ENCODE measurements around the gene MRPL11. TPM values are rescaled to one million over a fixed set of nuclear protein-coding genes. Genes with fewer than 3 reads are reported as not detected.
A peak's percentile ranks its signal among the peaks of the same experiment; 100 is the strongest.
"Not testable (repeated sequence)": the region's sequence is repeated elsewhere in the genome, so short reads cannot be mapped to it uniquely, and the experiment has no call there.

MRPL11 gene
- total RNA-seq, 1 experiment from 2014 or later: 69.6 TPM

GRCh38 chr11:66451663-66452062 lies 13.0 kb upstream of the MRPL11 start:
- Histone ChIP-seq H2AFZ (ENCODE audit: low read length) (no peak overlapping the region), H3K4me1 (ENCODE audit: low read length) (peaks cover 6% of the 10 kb centered on the region)

GRCh38 chr11:66450560-66450959 lies 11.9 kb upstream of the MRPL11 start:
- H3K27ac ChIP-seq (ENCODE audit: low read length): no peak overlapping the region
- H3K9me3 ChIP-seq (ENCODE audit: low read length): no peaks in the 10 kb centered on the region
- H4K20me1 ChIP-seq (ENCODE audit: insufficient read depth, low read depth, low read length): no peaks in the 10 kb centered on the region
- H3K36me3 ChIP-seq (ENCODE audit: insufficient read depth, low read length): no peaks in the 10 kb centered on the region
- H3K9ac ChIP-seq (ENCODE audit: low read length): no peak overlapping the region
- peaks cover 8% of the 10 kb centered on the region for H3K4me1 ChIP-seq (ENCODE audit: low read length)
- DNase-seq: peak; percentile 29
- H3K9me2 ChIP-seq (replicated peaks; ENCODE audit: insufficient read depth, low read length): no peaks in the 10 kb centered on the region
- H3K4me3 ChIP-seq (ENCODE audit: low read length): no peak overlapping the region
- H2AFZ ChIP-seq (ENCODE audit: low read length): no peak overlapping the region
- H3K79me2 ChIP-seq (ENCODE audit: low read length): no peaks in the 10 kb centered on the region
- H3K27me3 ChIP-seq (ENCODE audit: low read length): no peaks in the 10 kb centered on the region
- H3K4me2 ChIP-seq (ENCODE audit: low read depth, low read length, poor library complexity, severe bottlenecking): no peak overlapping the region

More at GRCh38 chr11:66451663-66452062, 13.0 kb upstream of the MRPL11 start:
- no peaks in the 10 kb centered on the region for H3K9me3 ChIP-seq (ENCODE audit: low read length)
- H3K27ac ChIP-seq (ENCODE audit: low read length): no peak overlapping the region
- H3K36me3 ChIP-seq (ENCODE audit: insufficient read depth, low read length): no peaks in the 10 kb centered on the region
- H4K20me1 ChIP-seq (ENCODE audit: insufficient read depth, low read depth, low read length): no peaks in the 10 kb centered on the region
- H3K79me2 ChIP-seq (ENCODE audit: low read length): no peaks in the 10 kb centered on the region
- H3K9ac ChIP-seq (ENCODE audit: low read length): no peak overlapping the region
- H3K9me2 ChIP-seq (replicated peaks; ENCODE audit: insufficient read depth, low read length): no peaks in the 10 kb centered on the region
- H3K4me3 ChIP-seq (ENCODE audit: low read length): no peak overlapping the region
- H3K27me3 ChIP-seq (ENCODE audit: low read length): no peaks in the 10 kb centered on the region
- peak; percentile 33 for DNase-seq
- no peak overlapping the region for H3K4me2 ChIP-seq (ENCODE audit: low read depth, low read length, poor library complexity, severe bottlenecking)

GRCh38 chr11:66448523-66448922 lies 9.9 kb upstream of the MRPL11 start:
- H3K9me3 ChIP-seq (ENCODE audit: low read length): no peaks in the 10 kb centered on the region
- H3K9ac ChIP-seq (ENCODE audit: low read length): no peak overlapping the region
- peaks cover 8% of the 10 kb centered on the region for H3K4me1 ChIP-seq (ENCODE audit: low read length)
- DNase-seq: peak; percentile 41
- H3K36me3 ChIP-seq (ENCODE audit: insufficient read depth, low read length): no peaks in the 10 kb centered on the region
- no peak overlapping the region for H3K27ac ChIP-seq (ENCODE audit: low read length)
- no peaks in the 10 kb centered on the region for H4K20me1 ChIP-seq (ENCODE audit: insufficient read depth, low read depth, low read length)
- no peak overlapping the region for H3K4me3 ChIP-seq (ENCODE audit: low read length)
- H2AFZ ChIP-seq (ENCODE audit: low read length): no peak overlapping the region
- no peak overlapping the region for H3K4me2 ChIP-seq (ENCODE audit: low read depth, low read length, poor library complexity, severe bottlenecking)
- H3K79me2 ChIP-seq (ENCODE audit: low read length): no peaks in the 10 kb centered on the region
- H3K9me2 ChIP-seq (replicated peaks; ENCODE audit: insufficient read depth, low read length): no peaks in the 10 kb centered on the region
- H3K27me3 ChIP-seq (ENCODE audit: low read length): no peaks in the 10 kb centered on the region

- peak; percentile 35 for DNase-seq
- Histone ChIP-seq H3K27me3 (ENCODE audit: low read length) (no peaks in the 10 kb centered on the region), H3K4me1 (ENCODE audit: low read length) (peaks cover 8% of the 10 kb centered on the region), H3K27ac (ENCODE audit: low read length) (no peak overlapping the region), H3K9me2 (replicated peaks; ENCODE audit: insufficient read depth, low read length) (no peaks in the 10 kb centered on the region), H3K4me2 (ENCODE audit: low read depth, low read length, poor library complexity, severe bottlenecking) (no peak overlapping the region), H3K9me3 (ENCODE audit: low read length) (no peaks in the 10 kb centered on the region), H3K36me3 (ENCODE audit: insufficient read depth, low read length) (no peaks in the 10 kb centered on the region), H4K20me1 (ENCODE audit: insufficient read depth, low read depth, low read length) (no peaks in the 10 kb centered on the region), H3K79me2 (ENCODE audit: low read length) (no peaks in the 10 kb centered on the region), H2AFZ (ENCODE audit: low read length) (no peak overlapping the region), H3K4me3 (ENCODE audit: low read length) (no peak overlapping the region), H3K9ac (ENCODE audit: low read length) (no peak overlapping the region)
Measured at GRCh38 chr11:66447012-66447411, 8.4 kb upstream of the MRPL11 start.

- Histone ChIP-seq H4K20me1 (ENCODE audit: insufficient read depth, low read depth, low read length) (no peaks in the 10 kb centered on the region), H3K36me3 (ENCODE audit: insufficient read depth, low read length) (no peaks in the 10 kb centered on the region), H3K27ac (ENCODE audit: low read length) (no peak overlapping the region), H3K79me2 (ENCODE audit: low read length) (no peaks in the 10 kb centered on the region; the same call in 1 of the 2 replicates), H3K9me3 (ENCODE audit: low read length) (no peaks in the 10 kb centered on the region), H3K27me3 (ENCODE audit: low read length) (no peaks in the 10 kb centered on the region), H3K9me2 (replicated peaks; ENCODE audit: insufficient read depth, low read length) (no peaks in the 10 kb centered on the region), H3K4me3 (ENCODE audit: low read length) (no peak overlapping the region), H2AFZ (ENCODE audit: low read length) (no peak overlapping the region), H3K4me1 (ENCODE audit: low read length) (peaks cover 8% of the 10 kb centered on the region), H3K4me2 (ENCODE audit: low read depth, low read length, poor library complexity, severe bottlenecking) (no peak overlapping the region), H3K9ac (ENCODE audit: low read length) (no peak overlapping the region)
- peak; percentile 38 for DNase-seq
Measured at GRCh38 chr11:66443602-66444001, 5.0 kb upstream of the MRPL11 start.

- not testable (repeated sequence) for H4K20me1 ChIP-seq (ENCODE audit: insufficient read depth, low read depth, low read length); H3K27me3 ChIP-seq (ENCODE audit: low read length); H3K36me3 ChIP-seq (ENCODE audit: insufficient read depth, low read length); H3K4me3 ChIP-seq (ENCODE audit: low read length); H3K9me2 ChIP-seq (replicated peaks; ENCODE audit: insufficient read depth, low read length); H3K9me3 ChIP-seq (ENCODE audit: low read length); H3K9ac ChIP-seq (ENCODE audit: low read length); DNase-seq; H3K27ac ChIP-seq (ENCODE audit: low read length); H3K4me2 ChIP-seq (ENCODE audit: low read depth, low read length, poor library complexity, severe bottlenecking); H2AFZ ChIP-seq (ENCODE audit: low read length)
- peaks cover 11% of the 10 kb centered on the region for H3K4me1 ChIP-seq (ENCODE audit: low read length)
- H3K79me2 ChIP-seq (ENCODE audit: low read length): peaks cover 19% of the 10 kb centered on the region
Measured at GRCh38 chr11:66440940-66441282, 2.3 kb upstream of the MRPL11 start.

GRCh38 chr11:66440101-66440939 lies 1.7 kb upstream of the MRPL11 start:
- not testable (repeated sequence) for H3K9ac ChIP-seq (ENCODE audit: low read length); H3K27ac ChIP-seq (ENCODE audit: low read length); H3K4me3 ChIP-seq (ENCODE audit: low read length); H3K9me2 ChIP-seq (replicated peaks; ENCODE audit: insufficient read depth, low read length); H3K36me3 ChIP-seq (ENCODE audit: insufficient read depth, low read length); H3K9me3 ChIP-seq (ENCODE audit: low read length); H2AFZ ChIP-seq (ENCODE audit: low read length); H3K27me3 ChIP-seq (ENCODE audit: low read length); H3K4me2 ChIP-seq (ENCODE audit: low read depth, low read length, poor library complexity, severe bottlenecking); H4K20me1 ChIP-seq (ENCODE audit: insufficient read depth, low read depth, low read length)
- Histone ChIP-seq H3K79me2 (ENCODE audit: low read length) (peaks cover 19% of the 10 kb centered on the region), H3K4me1 (ENCODE audit: low read length) (peaks cover 11% of the 10 kb centered on the region)
- DNase-seq: peak; percentile 23

GRCh38 chr11:66437979-66438503 lies 607 bp downstream of the MRPL11 start:
- no peaks in the 10 kb centered on the region for H4K20me1 ChIP-seq (ENCODE audit: insufficient read depth, low read depth, low read length)
- H3K27ac ChIP-seq (ENCODE audit: low read length): no peak overlapping the region; the same call in 1 of the 2 replicates
- peak overlapping the region; percentile 85 for H3K9ac ChIP-seq (ENCODE audit: low read length)
- H3K4me3 ChIP-seq (ENCODE audit: low read length): peak overlapping the region; percentile 86
- no peaks in the 10 kb centered on the region for H3K27me3 ChIP-seq (ENCODE audit: low read length)
- H3K4me2 ChIP-seq (ENCODE audit: low read depth, low read length, poor library complexity, severe bottlenecking): peak overlapping the region; percentile 88
- H2AFZ ChIP-seq (ENCODE audit: low read length): peak overlapping the region; percentile 97
- no peaks in the 10 kb centered on the region for H3K9me2 ChIP-seq (replicated peaks; ENCODE audit: insufficient read depth, low read length)
- H3K9me3 ChIP-seq (ENCODE audit: low read length): no peaks in the 10 kb centered on the region
- H3K79me2 ChIP-seq (ENCODE audit: low read length): peaks cover 19% of the 10 kb centered on the region
- peak; percentile 44 for DNase-seq
- H3K36me3 ChIP-seq (ENCODE audit: insufficient read depth, low read length): peaks cover 11% of the 10 kb centered on the region; the same call in 1 of the 2 replicates
- H3K4me1 ChIP-seq (ENCODE audit: low read length): peaks cover 11% of the 10 kb centered on the region
